Effector memory CD4-positive, alpha-beta T cell (primary cell): ENCODE results near the gene QSOX1.

Experiments used
- DNase-seq, 3 donors: peaks; one replicate each; pipeline ENCODE4 v3.0.0-alpha.2; 2020
- H3K27ac ChIP-seq: 2 replicates; pipeline ENCODE4 v1.7.0; 2013; ENCODE audit warnings: mild to moderate bottlenecking, low read length, moderate library complexity; ENCODE audit not compliant: insufficient read depth, poor library complexity, severe bottlenecking
- H3K27me3 ChIP-seq: replicated peaks from 2 replicates; pipeline ENCODE4 v1.7.0; 2013; ENCODE audit warnings: mild to moderate bottlenecking, low read length; ENCODE audit not compliant: insufficient read depth, control insufficient read depth, poor library complexity, severe bottlenecking
- H3K36me3 ChIP-seq: 2 replicates; pipeline ENCODE4 v1.7.0; 2013; ENCODE audit warnings: mild to moderate bottlenecking, low read length, moderate library complexity; ENCODE audit not compliant: control insufficient read depth, insufficient read depth
- H3K4me1 ChIP-seq: 2 replicates; pipeline ENCODE4 v1.7.0; 2013; ENCODE audit warnings: low read length, mild to moderate bottlenecking; ENCODE audit not compliant: control insufficient read depth, insufficient read depth, poor library complexity, severe bottlenecking
- H3K4me3 ChIP-seq: 2 replicates; pipeline ENCODE4 v1.7.0; 2013; ENCODE audit warnings: low read length, low read depth, mild to moderate bottlenecking; ENCODE audit not compliant: insufficient read depth, poor library complexity, severe bottlenecking
- H3K9me3 ChIP-seq: 2 replicates; pipeline ENCODE4 v1.7.0; 2013; ENCODE audit warnings: mild to moderate bottlenecking, low read length, moderate library complexity; ENCODE audit not compliant: control insufficient read depth

Gene QSOX1

GRCh38 chr1:180157108-180157507 lies 2.4 kb downstream of the QSOX1 start:
- Histone ChIP-seq H3K4me1 (peaks cover 14% of the 10 kb centered on the region), H3K27ac (no peak overlapping the region), H3K36me3 (no peaks in the 10 kb centered on the region), H3K9me3 (no peaks in the 10 kb centered on the region), H3K4me3 (no peak overlapping the region), H3K27me3 (no peaks in the 10 kb centered on the region)
- no peak for DNase-seq

- H3K27ac ChIP-seq, result no peak overlapping the region
- H3K9me3 ChIP-seq, result no peaks in the 10 kb centered on the region
These were observed 2.9 kb downstream of the QSOX1 start for GRCh38 chr1:180157576-180158057.

GRCh38 chr1:180158149-180159147 lies 3.8 kb downstream of the QSOX1 start:
- Histone ChIP-seq H3K4me3 (no peak overlapping the region), H3K4me1 (peaks cover 14% of the 10 kb centered on the region), H3K9me3 (no peaks in the 10 kb centered on the region), H3K27ac (no peak overlapping the region), H3K27me3 (no peaks in the 10 kb centered on the region), H3K36me3 (no peaks in the 10 kb centered on the region)
- no peak for DNase-seq

More at GRCh38 chr1:180157576-180158057, 2.9 kb downstream of the QSOX1 start:
- no peaks in the 10 kb centered on the region for H3K36me3 ChIP-seq
- H3K4me1 ChIP-seq, result peaks cover 14% of the 10 kb centered on the region
- DNase-seq, result no peak
- H3K4me3 ChIP-seq, result no peak overlapping the region
- H3K27me3 ChIP-seq, result no peaks in the 10 kb centered on the region

- H3K9me3 ChIP-seq, result no peaks in the 10 kb centered on the region
- no peak overlapping the region for H3K4me3 ChIP-seq
- H3K36me3 ChIP-seq, result no peaks in the 10 kb centered on the region
- H3K27me3 ChIP-seq, result no peaks in the 10 kb centered on the region
- H3K27ac ChIP-seq, result no peak overlapping the region
- DNase-seq, result no peak
- H3K4me1 ChIP-seq, result peaks cover 5% of the 10 kb centered on the region
These were observed 5.7 kb downstream of the QSOX1 start for GRCh38 chr1:180160357-180160756.

- Histone ChIP-seq H3K36me3 (no peaks in the 10 kb centered on the region), H3K9me3 (no peaks in the 10 kb centered on the region), H3K4me1 (no peaks in the 10 kb centered on the region), H3K27me3 (no peaks in the 10 kb centered on the region), H3K27ac (no peak overlapping the region), H3K4me3 (no peak overlapping the region)
- no peak for DNase-seq
These were observed 8.4 kb downstream of the QSOX1 start for GRCh38 chr1:180163041-180163440.

- Histone ChIP-seq H3K36me3 (no peaks in the 10 kb centered on the region), H3K4me3 (no peak overlapping the region), H3K27ac (no peak overlapping the region), H3K9me3 (no peaks in the 10 kb centered on the region), H3K27me3 (no peaks in the 10 kb centered on the region), H3K4me1 (no peaks in the 10 kb centered on the region)
- no peak for DNase-seq
These were observed 10.4 kb downstream of the QSOX1 start for GRCh38 chr1:180165096-180165495.

GRCh38 chr1:180165509-180166435 lies 11.1 kb downstream of the QSOX1 start:
- no peaks in the 10 kb centered on the region for H3K27me3 ChIP-seq
- no peak overlapping the region for H3K27ac ChIP-seq
- DNase-seq, result no peak
- no peak overlapping the region for H3K4me3 ChIP-seq
- no peaks in the 10 kb centered on the region for H3K36me3 ChIP-seq
- no peaks in the 10 kb centered on the region for H3K9me3 ChIP-seq
- no peaks in the 10 kb centered on the region for H3K4me1 ChIP-seq

GRCh38 chr1:180166436-180166800 lies 11.7 kb downstream of the QSOX1 start:
- Histone ChIP-seq H3K36me3 (no peaks in the 10 kb centered on the region), H3K27me3 (no peaks in the 10 kb centered on the region), H3K9me3 (no peaks in the 10 kb centered on the region), H3K27ac (no peak overlapping the region), H3K4me3 (no peak overlapping the region), H3K4me1 (no peaks in the 10 kb centered on the region)
- no peak for DNase-seq

GRCh38 chr1:180167021-180167701 lies 12.5 kb downstream of the QSOX1 start:
- H3K9me3 ChIP-seq, result no peaks in the 10 kb centered on the region
- H3K4me3 ChIP-seq, result no peak overlapping the region
- no peak for DNase-seq
- no peaks in the 10 kb centered on the region for H3K27me3 ChIP-seq
- no peak overlapping the region for H3K27ac ChIP-seq
- H3K4me1 ChIP-seq, result no peaks in the 10 kb centered on the region
- no peaks in the 10 kb centered on the region for H3K36me3 ChIP-seq
